Measurements from ENCODE around the gene TMEM72. TPM values are rescaled to one million over a fixed set of nuclear protein-coding genes. Genes with fewer than 3 reads are reported as not detected.

Gene TMEM72
- total and polyA plus RNA-seq, 2 experiments from 2014 or later = 1.3 to 2.3 TPM

DNA sequence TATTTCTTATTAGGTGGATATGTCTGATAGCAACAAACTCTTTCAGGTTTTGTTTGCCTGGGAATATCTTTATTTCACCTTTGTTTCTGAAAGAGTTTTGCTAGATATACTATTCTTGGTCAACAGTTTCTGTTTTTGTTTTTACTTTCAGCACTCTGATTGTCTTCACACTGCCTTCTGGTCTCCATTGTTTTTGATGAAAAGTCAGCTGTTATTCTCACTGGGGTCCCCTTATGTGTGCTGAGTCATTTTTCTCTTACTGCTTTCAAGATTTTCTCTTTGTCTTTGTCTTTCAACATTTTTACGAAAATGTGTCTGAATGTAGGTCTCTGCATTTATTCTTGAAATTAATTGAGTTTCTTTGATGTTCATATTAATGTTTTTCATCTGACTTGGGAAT is 33.2 kb downstream of the TMEM72 start:
- DNase-seq (ENCODE audit: low read depth in 1 of 2, low spot score in 1 of 2) = no peak
- TF ChIP-seq, protein P1, sequence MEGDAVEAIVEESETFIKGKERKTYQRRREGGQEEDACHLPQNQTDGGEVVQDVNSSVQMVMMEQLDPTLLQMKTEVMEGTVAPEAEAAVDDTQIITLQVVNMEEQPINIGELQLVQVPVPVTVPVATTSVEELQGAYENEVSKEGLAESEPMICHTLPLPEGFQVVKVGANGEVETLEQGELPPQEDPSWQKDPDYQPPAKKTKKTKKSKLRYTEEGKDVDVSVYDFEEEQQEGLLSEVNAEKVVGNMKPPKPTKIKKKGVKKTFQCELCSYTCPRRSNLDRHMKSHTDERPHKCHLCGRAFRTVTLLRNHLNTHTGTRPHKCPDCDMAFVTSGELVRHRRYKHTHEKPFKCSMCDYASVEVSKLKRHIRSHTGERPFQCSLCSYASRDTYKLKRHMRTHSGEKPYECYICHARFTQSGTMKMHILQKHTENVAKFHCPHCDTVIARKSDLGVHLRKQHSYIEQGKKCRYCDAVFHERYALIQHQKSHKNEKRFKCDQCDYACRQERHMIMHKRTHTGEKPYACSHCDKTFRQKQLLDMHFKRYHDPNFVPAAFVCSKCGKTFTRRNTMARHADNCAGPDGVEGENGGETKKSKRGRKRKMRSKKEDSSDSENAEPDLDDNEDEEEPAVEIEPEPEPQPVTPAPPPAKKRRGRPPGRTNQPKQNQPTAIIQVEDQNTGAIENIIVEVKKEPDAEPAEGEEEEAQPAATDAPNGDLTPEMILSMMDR (IDR thresholded peaks at IDR 0.05; ENCODE audit: low read depth, low read length) = no peak
- H3K4me1 ChIP-seq (ENCODE audit: low read depth) = peaks cover 9% of the 10 kb centered on the region
- no peak overlapping the region for H3K4me3 ChIP-seq
- no peaks in the 10 kb centered on the region for H3K27me3 ChIP-seq
- H3K36me3 ChIP-seq = no peaks in the 10 kb centered on the region
- H3K27ac ChIP-seq = no peak overlapping the region
- H3K9me3 ChIP-seq (ENCODE audit: low read depth) = no peaks in the 10 kb centered on the region

- DNase-seq (ENCODE audit: low read depth in 1 of 2, low spot score in 1 of 2) = peak in 1 of 2 donors; percentile 41
- H3K4me3 ChIP-seq = no peak overlapping the region
- H3K36me3 ChIP-seq = no peaks in the 10 kb centered on the region
- TF ChIP-seq, protein P1 (IDR thresholded peaks at IDR 0.05; ENCODE audit: low read depth, low read length) = no peak
- H3K9me3 ChIP-seq (ENCODE audit: low read depth) = no peaks in the 10 kb centered on the region
- no peaks in the 10 kb centered on the region for H3K27me3 ChIP-seq
- H3K27ac ChIP-seq = no peak overlapping the region
- H3K4me1 ChIP-seq (ENCODE audit: low read depth) = peaks cover 22% of the 10 kb centered on the region
These were observed 35.1 kb downstream of the TMEM72 start for GRCh38 chr10:44946205-44946604.

GRCh38 chr10:44947371-44948152 is 36.4 kb downstream of the TMEM72 start:
- Histone ChIP-seq H3K4me3 (no peak overlapping the region), H3K36me3 (no peaks in the 10 kb centered on the region), H3K9me3 (ENCODE audit: low read depth) (no peaks in the 10 kb centered on the region), H3K4me1 (ENCODE audit: low read depth) (peaks cover 29% of the 10 kb centered on the region), H3K27me3 (no peaks in the 10 kb centered on the region), H3K27ac (peak overlapping the region; percentile 84)
- no peak for DNase-seq (ENCODE audit: low read depth in 1 of 2, low spot score in 1 of 2)
- TF ChIP-seq, protein P1 (IDR thresholded peaks at IDR 0.05; ENCODE audit: low read depth, low read length) = no peak

GRCh38 chr10:44948642-44949041 is 37.5 kb downstream of the TMEM72 start:
- Histone ChIP-seq H3K36me3 (no peaks in the 10 kb centered on the region), H3K27me3 (no peaks in the 10 kb centered on the region), H3K9me3 (ENCODE audit: low read depth) (no peaks in the 10 kb centered on the region), H3K4me1 (ENCODE audit: low read depth) (peaks cover 39% of the 10 kb centered on the region), H3K27ac (peak overlapping the region; percentile 84), H3K4me3 (no peak overlapping the region)
- DNase-seq (ENCODE audit: low read depth in 1 of 2, low spot score in 1 of 2) = peak in 1 of 2 donors; percentile 50
- TF ChIP-seq, protein P1 (IDR thresholded peaks at IDR 0.05; ENCODE audit: low read depth, low read length) = no peak

DNA sequence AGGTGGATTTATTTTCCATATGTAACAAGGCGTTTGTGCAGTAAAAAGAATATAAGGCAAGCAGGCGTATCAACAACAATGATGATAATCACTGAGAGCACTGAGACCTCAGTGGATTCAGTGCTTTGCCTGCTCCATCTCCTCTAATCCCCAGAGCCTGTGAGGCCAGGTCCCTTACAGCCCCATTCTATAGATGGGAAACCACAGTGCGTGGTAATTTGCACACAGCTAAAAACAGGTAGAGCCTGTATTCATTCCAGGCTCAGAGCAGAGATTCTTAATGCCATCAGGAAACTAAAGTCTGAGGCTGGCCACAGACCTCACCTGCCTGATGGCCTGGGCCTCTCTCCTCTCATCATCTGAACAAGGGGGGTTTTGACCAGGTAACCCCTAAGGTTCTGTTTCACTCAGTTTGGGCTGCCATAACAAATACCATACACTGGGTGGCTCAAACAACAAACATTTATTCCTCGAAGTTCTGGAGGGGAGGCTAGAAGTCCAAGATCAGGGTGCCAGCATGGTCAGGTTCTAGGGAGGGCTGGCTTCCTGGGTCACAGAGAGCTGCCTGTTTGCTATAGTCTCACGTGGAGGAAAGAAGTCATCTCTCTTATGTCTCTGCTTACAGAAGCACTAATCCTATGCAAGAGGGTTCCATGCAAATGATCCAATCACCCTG is 38.1 kb downstream of the TMEM72 start:
- Histone ChIP-seq H3K4me3 (no peak overlapping the region), H3K27me3 (no peaks in the 10 kb centered on the region), H3K27ac (peak overlapping the region; percentile 84), H3K4me1 (ENCODE audit: low read depth) (peaks cover 39% of the 10 kb centered on the region), H3K36me3 (no peaks in the 10 kb centered on the region), H3K9me3 (ENCODE audit: low read depth) (no peaks in the 10 kb centered on the region)
- TF ChIP-seq, protein P1 (IDR thresholded peaks at IDR 0.05; ENCODE audit: low read depth, low read length) = peak; percentile 3
- DNase-seq (ENCODE audit: low read depth in 1 of 2, low spot score in 1 of 2) = no peak
